ENCODE measurements around the gene VAMP8. TPM values are rescaled to one million over a fixed set of nuclear protein-coding genes. Genes with fewer than 3 reads are reported as not detected.

VAMP8 gene
- polyA plus RNA-seq, 3 donors, result 260 to 761 (median 623) TPM

GRCh38 chr2:85534881-85535280, 42.5 kb upstream of the VAMP8 start:
- no peak overlapping the region for H3K4me3 ChIP-seq (replicated peaks in 1 of 3; ENCODE audit: low read depth in 2 of 3, low read length in 3 of 3)
- H2AFZ ChIP-seq (ENCODE audit: insufficient read depth, low read depth, low read length, poor library complexity, severe bottlenecking), result no peak overlapping the region
- no peak overlapping the region for H3K9ac ChIP-seq (ENCODE audit: insufficient read depth, low read length, poor library complexity, severe bottlenecking)
- peaks cover 36% of the 10 kb centered on the region for H3K79me2 ChIP-seq (ENCODE audit: insufficient read depth, low read length)
- H3K27ac ChIP-seq (ENCODE audit: low read depth in 1 of 2, low read length in 2 of 2), result peak overlapping the region in 1 of 2 donors; percentile 59
- intact Hi-C loops (cut with micrococcal nuclease), result loop anchor here (5.0 kb wide), 2 partner anchors 98 to 113 kb away; no protein-coding TSS in a partner anchor
- H3K36me3 ChIP-seq (replicated peaks in 1 of 2; ENCODE audit: control insufficient read depth in 1 of 2, insufficient read depth in 2 of 2, low read length in 2 of 2), result no peaks in the 10 kb centered on the region
- H3K9me3 ChIP-seq (replicated peaks in 1 of 2; ENCODE audit: control insufficient read depth in 1 of 2, insufficient read depth in 1 of 2, low read length in 2 of 2), result no peaks in the 10 kb centered on the region
- TF ChIP-seq CTCF (IDR thresholded peaks at IDR 0.05), result no peak
- peaks cover 20 to 41% of the 10 kb centered on the region in 2 donors for H3K4me1 ChIP-seq (ENCODE audit: control insufficient read depth in 1 of 2, insufficient read depth in 2 of 2, low read length in 2 of 2)
- no peak overlapping the region for H3K4me2 ChIP-seq (replicated peaks; ENCODE audit: extremely low read depth, low read length, poor library complexity, severe bottlenecking)
- peak; percentile 55 to 71 (median 67) for DNase-seq
- H3K9me3 Mint-ChIP-seq, result peaks cover 0 to 2% (median 0%) of the 10 kb centered on the region in 7 donors
- no peaks in the 10 kb centered on the region for H3K36me3 Mint-ChIP-seq
- no peaks in the 10 kb centered on the region for H3K27me3 ChIP-seq (ENCODE audit: control insufficient read depth in 2 of 2, insufficient read depth in 2 of 2, low read length in 2 of 2)
- peaks cover 0 to 1% (median 0%) of the 10 kb centered on the region in 3 donors for H3K27me3 Mint-ChIP-seq (ENCODE audit: low read depth in 3 of 3)
- peak overlapping the region in 1 of 2 donors; percentile 43 for H3K4me3 Mint-ChIP-seq
- H3K27ac Mint-ChIP-seq, result peak overlapping the region; percentile 43 to 91 (median 78)
- peaks cover 38% of the 10 kb centered on the region for H3K4me1 Mint-ChIP-seq
- no CpG with 5 or more reads among the region's 3 CpGs for WGBS (ENCODE audit: insufficient coverage)
- peaks cover 9% of the 10 kb centered on the region for H4K20me1 ChIP-seq (ENCODE audit: insufficient read depth, low read length)

DNA sequence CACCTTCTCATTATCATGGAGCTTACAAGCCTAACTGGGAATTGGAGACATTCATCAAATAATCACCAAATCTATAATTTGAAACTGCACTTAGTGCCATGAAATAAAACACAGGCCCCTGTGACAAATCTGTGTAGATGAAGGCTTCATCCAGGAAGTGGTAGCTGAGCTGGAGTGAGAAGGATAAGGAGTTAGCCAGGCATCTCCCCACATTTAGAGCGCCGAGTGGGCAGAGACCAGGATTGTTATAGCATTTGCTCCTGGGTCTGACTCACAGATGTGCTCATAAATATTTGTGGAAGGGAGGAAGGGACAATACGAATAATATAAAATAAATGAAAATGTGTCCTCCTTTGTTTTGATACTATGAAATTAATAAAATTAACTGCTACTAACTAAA, 40.9 kb upstream of the VAMP8 start:
- no peak for TF ChIP-seq CTCF (IDR thresholded peaks at IDR 0.05)
- Histone ChIP-seq H4K20me1 (ENCODE audit: insufficient read depth, low read length) (peaks cover 25% of the 10 kb centered on the region), H3K79me2 (ENCODE audit: insufficient read depth, low read length) (peaks cover 52% of the 10 kb centered on the region), H3K4me3 (replicated peaks in 1 of 3; ENCODE audit: low read depth in 2 of 3, low read length in 3 of 3) (no peak overlapping the region), H3K9me3 (replicated peaks in 1 of 2; ENCODE audit: control insufficient read depth in 1 of 2, insufficient read depth in 1 of 2, low read length in 2 of 2) (no peaks in the 10 kb centered on the region), H3K4me2 (replicated peaks; ENCODE audit: extremely low read depth, low read length, poor library complexity, severe bottlenecking) (peak overlapping the region; percentile 92), H3K27me3 (ENCODE audit: control insufficient read depth in 2 of 2, insufficient read depth in 2 of 2, low read length in 2 of 2) (no peaks in the 10 kb centered on the region), H3K27ac (ENCODE audit: low read depth in 1 of 2, low read length in 2 of 2) (no peak overlapping the region), H3K9ac (ENCODE audit: insufficient read depth, low read length, poor library complexity, severe bottlenecking) (no peak overlapping the region), H2AFZ (ENCODE audit: insufficient read depth, low read depth, low read length, poor library complexity, severe bottlenecking) (no peak overlapping the region), H3K4me1 (ENCODE audit: control insufficient read depth in 1 of 2, insufficient read depth in 2 of 2, low read length in 2 of 2) (peaks cover 35 to 57% of the 10 kb centered on the region in 2 donors), H3K36me3 (replicated peaks in 1 of 2; ENCODE audit: control insufficient read depth in 1 of 2, insufficient read depth in 2 of 2, low read length in 2 of 2) (peaks cover 6 to 10% of the 10 kb centered on the region in 2 donors)
- H3K27me3 Mint-ChIP-seq (ENCODE audit: low read depth in 3 of 3), result peaks cover 0 to 1% (median 0%) of the 10 kb centered on the region in 3 donors
- no peaks in the 10 kb centered on the region for H3K9me3 Mint-ChIP-seq
- no peak overlapping the region for H3K4me3 Mint-ChIP-seq
- peaks cover 9% of the 10 kb centered on the region in 2 donors for H3K36me3 Mint-ChIP-seq
- peaks cover 51% of the 10 kb centered on the region for H3K4me1 Mint-ChIP-seq
- no peak for DNase-seq
- peak overlapping the region in 3 of 7 donors; percentile 12 to 79 (median 41) for H3K27ac Mint-ChIP-seq
- intact Hi-C loops (cut with micrococcal nuclease), result loop anchor here (5.0 kb wide), 2 partner anchors 99 to 114 kb away; no protein-coding TSS in a partner anchor
- no CpG with 5 or more reads among the region's 3 CpGs for whole genome bisulfite sequencing (ENCODE audit: insufficient coverage)

Data from CD14-positive monocyte (primary cell).